ENCODE data around the gene CCDC172. TPM values are rescaled to one million over a fixed set of nuclear protein-coding genes. Genes with fewer than 3 reads are reported as not detected.
"Not testable (repeated sequence)": the region's sequence is repeated elsewhere in the genome, so short reads cannot be mapped to it uniquely, and the experiment has no call there.

The CCDC172 gene
- total RNA-seq, 1 experiment from 2014 or later: not detected

GRCh38 chr10:116324951-116325635 is 845 bp downstream of the CCDC172 start:
- in situ Hi-C loops (cut with HindIII; ENCODE audit: low pct_unique_long_range_greater_than_20kb, low sequenced_read_pairs): no loop called here
- no peak for DNase-seq (ENCODE audit: low read depth, low spot score)

GRCh38 chr10:116325987-116326386 is 1.7 kb downstream of the CCDC172 start:
- in situ Hi-C loops (cut with HindIII; ENCODE audit: low pct_unique_long_range_greater_than_20kb, low sequenced_read_pairs): no loop called here
- DNase-seq (ENCODE audit: low read depth, low spot score): no peak

GRCh38 chr10:116329153-116329552 is 4.9 kb downstream of the CCDC172 start:
- in situ Hi-C loops (cut with HindIII; ENCODE audit: low pct_unique_long_range_greater_than_20kb, low sequenced_read_pairs): no loop called here
- no peak for DNase-seq (ENCODE audit: low read depth, low spot score)

- DNase-seq (ENCODE audit: low read depth, low spot score): no peak
- in situ Hi-C loops (cut with HindIII; ENCODE audit: low pct_unique_long_range_greater_than_20kb, low sequenced_read_pairs): no loop called here
These were observed 7.6 kb downstream of the CCDC172 start for GRCh38 chr10:116331815-116332214.

GRCh38 chr10:116336866-116337265 is 12.6 kb downstream of the CCDC172 start:
- in situ Hi-C loops (cut with HindIII; ENCODE audit: low pct_unique_long_range_greater_than_20kb, low sequenced_read_pairs): no loop called here
- DNase-seq (ENCODE audit: low read depth, low spot score): no peak

GRCh38 chr10:116352125-116352524 is 27.9 kb downstream of the CCDC172 start:
- in situ Hi-C loops (cut with HindIII; ENCODE audit: low pct_unique_long_range_greater_than_20kb, low sequenced_read_pairs): no loop called here

GRCh38 chr10:116353817-116354216 is 29.6 kb downstream of the CCDC172 start:
- in situ Hi-C loops (cut with HindIII; ENCODE audit: low pct_unique_long_range_greater_than_20kb, low sequenced_read_pairs): no loop called here

More at GRCh38 chr10:116352125-116352524, 27.9 kb downstream of the CCDC172 start:
- no peak for DNase-seq (ENCODE audit: low read depth, low spot score)

GRCh38 chr10:116355341-116355740 is 31.1 kb downstream of the CCDC172 start:
- DNase-seq (ENCODE audit: low read depth, low spot score): no peak
- in situ Hi-C loops (cut with HindIII; ENCODE audit: low pct_unique_long_range_greater_than_20kb, low sequenced_read_pairs): no loop called here

More at GRCh38 chr10:116353817-116354216, 29.6 kb downstream of the CCDC172 start:
- no peak for DNase-seq (ENCODE audit: low read depth, low spot score)

- in situ Hi-C loops (cut with HindIII; ENCODE audit: low pct_unique_long_range_greater_than_20kb, low sequenced_read_pairs): no loop called here
- no peak for DNase-seq (ENCODE audit: low read depth, low spot score)
These were observed 32.6 kb downstream of the CCDC172 start for GRCh38 chr10:116356833-116357232.

GRCh38 chr10:116364868-116365267 is 40.6 kb downstream of the CCDC172 start:
- in situ Hi-C loops (cut with HindIII; ENCODE audit: low pct_unique_long_range_greater_than_20kb, low sequenced_read_pairs): no loop called here
- no peak for DNase-seq (ENCODE audit: low read depth, low spot score)

- in situ Hi-C loops (cut with HindIII; ENCODE audit: low pct_unique_long_range_greater_than_20kb, low sequenced_read_pairs): no loop called here
- DNase-seq (ENCODE audit: low read depth, low spot score): peak; percentile 36
These were observed 47.5 kb downstream of the CCDC172 start for GRCh38 chr10:116371737-116372136.

- in situ Hi-C loops (cut with HindIII; ENCODE audit: low pct_unique_long_range_greater_than_20kb, low sequenced_read_pairs): no loop called here
- DNase-seq (ENCODE audit: low read depth, low spot score): no peak
These were observed 58.0 kb downstream of the CCDC172 start for GRCh38 chr10:116382290-116382689.

- in situ Hi-C loops (cut with HindIII; ENCODE audit: low pct_unique_long_range_greater_than_20kb, low sequenced_read_pairs): no loop called here
- DNase-seq (ENCODE audit: low read depth, low spot score): no peak
These were observed 61.1 kb downstream of the CCDC172 start for GRCh38 chr10:116385311-116385710.

GRCh38 chr10:116385994-116386809 is 62.0 kb downstream of the CCDC172 start:
- in situ Hi-C loops (cut with HindIII; ENCODE audit: low pct_unique_long_range_greater_than_20kb, low sequenced_read_pairs): no loop called here
- peak; percentile 57 for DNase-seq (ENCODE audit: low read depth, low spot score)

- DNase-seq (ENCODE audit: low read depth, low spot score); in situ Hi-C loops (cut with HindIII; ENCODE audit: low pct_unique_long_range_greater_than_20kb, low sequenced_read_pairs): not testable (repeated sequence)
These were observed 69.1 kb downstream of the CCDC172 start for GRCh38 chr10:116393246-116393831.

- no peak for DNase-seq (ENCODE audit: low read depth, low spot score)
- in situ Hi-C loops (cut with HindIII; ENCODE audit: low pct_unique_long_range_greater_than_20kb, low sequenced_read_pairs): no loop called here
These were observed 71.2 kb downstream of the CCDC172 start for GRCh38 chr10:116395223-116395985.

GRCh38 chr10:116398224-116398623 is 74.0 kb downstream of the CCDC172 start:
- DNase-seq (ENCODE audit: low read depth, low spot score): no peak
- in situ Hi-C loops (cut with HindIII; ENCODE audit: low pct_unique_long_range_greater_than_20kb, low sequenced_read_pairs): no loop called here

- no peak for DNase-seq (ENCODE audit: low read depth, low spot score)
- in situ Hi-C loops (cut with HindIII; ENCODE audit: low pct_unique_long_range_greater_than_20kb, low sequenced_read_pairs): no loop called here
These were observed 78.6 kb downstream of the CCDC172 start for GRCh38 chr10:116402858-116403257.
